Epithelial cell of proximal tubule (primary cell): ENCODE measurements around the gene KIRREL3. TPM values are rescaled to one million over a fixed set of nuclear protein-coding genes. Genes with fewer than 3 reads are reported as not detected.

Experiments
- DNase-seq: peaks from one replicate; pipeline ENCODE4 v3.0.0-alpha.2; 2011; ENCODE audit warnings: low read depth
- H3K4me3 ChIP-seq: 2 replicates; pipeline ENCODE4 v1.5.1; 2011; ENCODE audit warnings: low read depth, mild to moderate bottlenecking, low read length
- total RNA-seq: library from RNA; depleted of rRNA; stranded (reverse); fragments of >200 nt; gene quantifications from 2 replicates; pipeline ENCODE4 v1.2.3, GENCODE V29; 2015
- TF ChIP-seq, protein P1 (sequence below): conservative IDR thresholded peaks from 2 replicates; pipeline ENCODE4 v1.5.1; 2012; ENCODE audit warnings: low read depth, mild to moderate bottlenecking, low read length

KIRREL3 gene
- total RNA-seq, 1 donor from 2014 or later = 5.1 TPM

DNA sequence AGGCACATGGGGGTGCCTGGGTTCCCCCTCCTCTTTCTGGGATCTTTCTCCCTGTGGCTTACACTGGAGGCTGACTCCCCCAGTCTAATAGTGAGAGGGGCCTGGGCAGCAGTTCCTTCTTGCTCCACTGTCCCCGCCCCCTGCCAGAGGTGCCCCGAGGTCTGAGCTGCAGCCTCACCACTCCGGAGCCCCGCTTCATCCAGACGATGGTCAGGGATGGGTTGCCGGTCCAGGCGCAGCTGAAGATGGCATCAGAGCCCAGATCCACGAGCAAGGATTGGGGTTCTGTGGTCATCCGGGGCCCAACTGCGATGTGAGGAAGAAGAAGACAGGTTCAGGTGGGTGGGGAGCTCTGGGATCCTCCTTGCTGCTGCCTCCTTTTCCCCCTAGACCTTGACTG, 554.0 kb downstream of the KIRREL3 start:
- TF ChIP-seq, protein P1, sequence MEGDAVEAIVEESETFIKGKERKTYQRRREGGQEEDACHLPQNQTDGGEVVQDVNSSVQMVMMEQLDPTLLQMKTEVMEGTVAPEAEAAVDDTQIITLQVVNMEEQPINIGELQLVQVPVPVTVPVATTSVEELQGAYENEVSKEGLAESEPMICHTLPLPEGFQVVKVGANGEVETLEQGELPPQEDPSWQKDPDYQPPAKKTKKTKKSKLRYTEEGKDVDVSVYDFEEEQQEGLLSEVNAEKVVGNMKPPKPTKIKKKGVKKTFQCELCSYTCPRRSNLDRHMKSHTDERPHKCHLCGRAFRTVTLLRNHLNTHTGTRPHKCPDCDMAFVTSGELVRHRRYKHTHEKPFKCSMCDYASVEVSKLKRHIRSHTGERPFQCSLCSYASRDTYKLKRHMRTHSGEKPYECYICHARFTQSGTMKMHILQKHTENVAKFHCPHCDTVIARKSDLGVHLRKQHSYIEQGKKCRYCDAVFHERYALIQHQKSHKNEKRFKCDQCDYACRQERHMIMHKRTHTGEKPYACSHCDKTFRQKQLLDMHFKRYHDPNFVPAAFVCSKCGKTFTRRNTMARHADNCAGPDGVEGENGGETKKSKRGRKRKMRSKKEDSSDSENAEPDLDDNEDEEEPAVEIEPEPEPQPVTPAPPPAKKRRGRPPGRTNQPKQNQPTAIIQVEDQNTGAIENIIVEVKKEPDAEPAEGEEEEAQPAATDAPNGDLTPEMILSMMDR = no peak
- DNase-seq = no peak
- H3K4me3 ChIP-seq = no peak overlapping the region

DNA sequence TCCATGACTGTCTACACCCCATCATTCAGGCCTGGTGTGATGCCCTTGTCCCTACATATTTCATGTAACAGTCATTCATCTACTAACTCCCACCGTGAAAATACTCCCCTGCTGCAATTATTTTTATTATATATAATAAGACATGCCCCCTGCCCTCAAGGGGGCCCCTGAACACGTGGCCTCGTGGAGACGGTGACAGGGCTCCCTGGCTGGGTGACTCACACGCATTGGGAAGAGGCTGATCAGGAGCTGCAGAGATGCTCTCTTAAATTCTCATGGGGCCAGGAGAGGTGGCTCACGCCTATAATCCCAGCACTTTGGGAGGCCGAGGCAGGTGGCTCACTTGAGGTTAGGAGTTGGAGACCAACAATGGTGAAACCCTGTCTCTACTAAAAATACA, 556.5 kb downstream of the KIRREL3 start:
- TF ChIP-seq, protein P1 = no peak
- DNase-seq = no peak
- no peak overlapping the region for H3K4me3 ChIP-seq

DNA sequence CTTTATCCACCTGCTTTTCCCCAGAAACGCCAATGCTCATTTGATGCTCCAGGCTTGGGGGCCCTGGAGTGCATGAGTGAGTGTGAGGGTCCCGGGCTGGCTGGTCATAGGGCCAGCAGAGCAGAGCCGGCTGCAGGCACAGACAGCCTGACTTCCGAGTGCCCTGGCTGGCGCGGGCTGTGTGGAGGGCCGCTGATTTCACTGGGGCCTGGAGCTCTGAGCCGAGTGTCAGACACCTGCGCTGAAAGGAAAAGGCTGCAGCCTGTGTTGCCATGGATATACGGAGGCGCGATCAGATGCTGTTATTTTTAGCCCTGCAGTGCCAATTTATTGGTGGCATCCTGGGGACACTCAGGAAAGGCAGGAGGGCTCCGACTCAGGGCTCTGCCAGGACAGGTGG, 557.5 kb downstream of the KIRREL3 start:
- DNase-seq = no peak
- TF ChIP-seq, protein P1 = no peak
- H3K4me3 ChIP-seq = no peak overlapping the region

DNA sequence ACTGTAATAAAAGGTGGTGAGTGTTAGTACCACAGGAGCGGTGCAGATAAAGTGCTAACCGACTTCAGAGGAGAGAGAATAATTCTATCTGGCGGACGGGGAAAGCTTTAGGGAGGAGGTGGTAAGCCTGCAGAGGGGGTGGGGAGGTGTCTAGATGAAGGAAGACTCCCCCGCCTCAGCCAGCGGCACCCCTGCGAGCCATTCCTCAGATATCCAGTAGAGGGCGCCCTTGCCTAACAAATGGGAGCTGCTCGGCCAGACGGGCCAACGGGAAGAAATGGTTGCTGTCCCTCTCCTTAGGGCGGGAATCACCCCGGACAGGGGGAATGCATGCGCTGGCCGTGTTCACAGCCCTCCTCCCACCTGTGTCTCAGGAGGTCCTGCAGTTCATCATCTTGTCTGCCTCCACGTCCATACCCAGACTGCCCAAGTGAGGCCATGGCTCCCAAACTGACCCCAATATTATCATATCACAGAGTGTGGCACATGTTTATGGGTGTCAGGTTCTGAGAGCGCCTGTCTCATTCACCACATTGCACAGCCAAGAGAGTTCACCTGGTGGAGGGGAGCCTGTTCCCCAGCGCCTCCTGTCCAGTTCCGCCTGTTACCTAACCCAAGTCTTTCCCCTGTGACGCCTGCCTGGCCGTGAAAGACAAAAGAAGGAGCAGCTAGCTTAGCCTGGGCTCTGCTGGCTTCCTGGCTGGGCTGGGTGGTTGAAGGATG, 559.6 kb downstream of the KIRREL3 start:
- no peak for DNase-seq
- TF ChIP-seq, protein P1 = peak; percentile 89
- H3K4me3 ChIP-seq = no peak overlapping the region

DNA sequence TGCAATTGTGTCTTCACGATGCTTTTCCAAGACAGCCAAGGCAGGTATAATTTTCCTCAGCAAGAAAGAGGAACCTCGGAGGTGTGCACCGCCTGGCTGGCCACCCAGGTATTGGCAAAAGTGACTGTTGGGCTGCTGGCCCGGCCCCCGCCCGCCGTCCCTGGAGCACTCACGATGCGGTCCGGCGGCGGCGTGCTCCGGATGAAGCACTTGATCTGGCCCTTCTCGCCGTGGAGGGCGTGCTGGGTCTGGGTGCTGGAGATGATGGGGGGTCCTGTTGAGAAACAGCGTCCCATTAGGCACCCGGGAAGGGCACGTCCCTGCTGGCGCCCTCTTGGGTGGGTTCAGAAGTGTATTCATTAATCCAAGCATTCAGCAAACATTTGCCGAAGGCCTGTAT, 560.3 kb downstream of the KIRREL3 start:
- TF ChIP-seq, protein P1 = no peak
- no peak overlapping the region for H3K4me3 ChIP-seq
- no peak for DNase-seq

DNA sequence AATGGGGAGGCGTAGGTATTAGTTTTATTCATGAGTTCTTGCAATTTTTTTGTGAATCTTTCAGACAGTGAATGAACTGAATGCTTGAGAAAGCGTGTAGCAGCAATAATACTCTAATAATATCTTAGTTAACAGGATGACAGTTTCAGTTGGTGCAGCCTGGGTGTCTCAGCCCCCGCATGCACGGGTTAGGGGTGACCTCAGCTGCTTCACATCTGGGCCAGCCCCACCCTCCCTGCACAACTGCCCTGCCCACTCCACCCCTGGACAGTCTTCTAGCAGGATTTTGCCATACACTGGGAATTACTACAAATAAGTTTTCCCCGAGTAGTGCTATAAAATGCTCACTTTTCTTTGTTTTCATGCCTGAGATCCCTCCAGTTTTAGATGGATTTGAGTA, 561.9 kb downstream of the KIRREL3 start:
- TF ChIP-seq, protein P1 = no peak
- DNase-seq = no peak
- no peak overlapping the region for H3K4me3 ChIP-seq

DNA sequence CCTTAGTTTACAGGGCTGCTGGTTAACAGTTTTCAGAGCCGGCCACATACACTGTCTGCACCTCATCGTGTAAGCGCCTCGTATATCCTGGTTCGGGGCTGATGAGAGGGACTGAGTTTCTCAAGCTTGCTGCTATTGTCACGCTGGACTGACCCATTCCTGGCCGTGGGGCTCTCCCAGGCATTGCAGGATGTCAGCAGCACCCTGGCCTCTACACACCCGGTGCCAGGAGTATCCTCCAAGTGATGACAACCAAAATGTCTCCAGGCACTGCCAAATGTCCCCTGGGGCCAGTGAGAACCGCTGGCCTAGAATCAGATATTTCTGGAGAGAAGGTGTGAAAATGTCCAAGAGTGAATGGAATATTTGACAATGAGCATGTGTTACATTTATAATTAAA, 562.3 kb downstream of the KIRREL3 start:
- DNase-seq = no peak
- TF ChIP-seq, protein P1 = no peak
- H3K4me3 ChIP-seq = no peak overlapping the region
